IMR-90 (cell line): ENCODE results near the gene TRIM2.

ENCODE experiments used
- CTCF ChIP-seq: conservative IDR thresholded peaks from 2 replicates; pipeline ENCODE4 v1.5.1; 2012; ENCODE audit warnings: mild to moderate bottlenecking, low read depth, low read length, improper control_type of control experiment
- MAFK ChIP-seq: IDR thresholded peaks from 2 replicates; pipeline ENCODE4 v1.6.1; 2012; ENCODE audit warnings: low read depth, low read length, improper control_type of control experiment
- MAZ ChIP-seq: IDR thresholded peaks from 2 replicates; pipeline ENCODE4 v1.6.1; 2012; ENCODE audit warnings: low read depth, mild to moderate bottlenecking, low read length, improper control_type of control experiment, moderate library complexity, borderline replicate concordance
- POLR2A ChIP-seq: IDR thresholded peaks from 2 replicates; pipeline ENCODE4 v1.6.1; 2012; ENCODE audit warnings: mild to moderate bottlenecking, low read depth, low read length
- RAD21 ChIP-seq: IDR thresholded peaks from 2 replicates; pipeline ENCODE4 v1.6.1; 2012; ENCODE audit warnings: low read length, improper control_type of control experiment
- RFX5 ChIP-seq: IDR thresholded peaks from 2 replicates; pipeline ENCODE4 v1.8.0; 2012; ENCODE audit warnings: low read depth, mild to moderate bottlenecking, low read length, moderate library complexity
- SMC3 ChIP-seq: fragments of 150-350 bp; IDR thresholded peaks from 2 replicates; pipeline ENCODE4 v1.6.1; 2016; ENCODE audit warnings: low read depth, mild to moderate bottlenecking, antibody characterized with exemption, low read length, moderate library complexity
- USF2 ChIP-seq: fragments of 150-350 bp; IDR thresholded peaks from 2 replicates; pipeline ENCODE4 v1.6.1; 2017; ENCODE audit warnings: mild to moderate bottlenecking, antibody characterized with exemption, low read length, low read depth

- TF ChIP-seq CTCF (no peak), RAD21 (no peak), RFX5 (no peak), POLR2A (no peak), MAZ (no peak), SMC3 (no peak), MAFK (no peak), USF2 (no peak)
These were observed 6.9 kb upstream of the TRIM2 start for GRCh38 chr4:153197301-153197700.
